ENCODE measurements around the gene FNDC5.

Gene FNDC5

GRCh38 chr1:32884726-32885125, 14.0 kb upstream of the FNDC5 start:
- DNase-seq, result peak in 2 of 58 donors; percentile 52 to 60

DNA sequence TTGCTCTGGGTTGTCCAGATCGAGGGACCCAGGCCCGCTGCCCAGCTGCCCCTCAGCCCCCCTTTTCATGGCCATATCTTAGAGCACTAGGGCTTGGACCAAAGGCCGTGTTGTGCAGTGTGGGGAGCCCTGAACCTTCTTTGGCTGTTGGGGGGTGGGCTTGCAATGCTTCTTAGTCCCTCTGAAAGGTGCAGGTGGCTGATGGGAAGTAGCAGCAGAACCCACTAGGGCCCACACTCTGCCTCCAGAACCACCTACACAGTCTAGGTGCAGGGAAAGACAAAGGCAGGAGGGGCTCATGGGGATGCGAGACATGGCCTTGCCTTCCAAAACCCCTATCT, 13.3 kb upstream of the FNDC5 start:
- DNase-seq, result no peak

GRCh38 chr1:32883338-32884031, 12.8 kb upstream of the FNDC5 start:
- DNase-seq, result no peak

- peak in 35 of 58 donors; percentile 10 to 65 (median 37) for DNase-seq
These were observed 11.4 kb upstream of the FNDC5 start for GRCh38 chr1:32881871-32882850.

DNA sequence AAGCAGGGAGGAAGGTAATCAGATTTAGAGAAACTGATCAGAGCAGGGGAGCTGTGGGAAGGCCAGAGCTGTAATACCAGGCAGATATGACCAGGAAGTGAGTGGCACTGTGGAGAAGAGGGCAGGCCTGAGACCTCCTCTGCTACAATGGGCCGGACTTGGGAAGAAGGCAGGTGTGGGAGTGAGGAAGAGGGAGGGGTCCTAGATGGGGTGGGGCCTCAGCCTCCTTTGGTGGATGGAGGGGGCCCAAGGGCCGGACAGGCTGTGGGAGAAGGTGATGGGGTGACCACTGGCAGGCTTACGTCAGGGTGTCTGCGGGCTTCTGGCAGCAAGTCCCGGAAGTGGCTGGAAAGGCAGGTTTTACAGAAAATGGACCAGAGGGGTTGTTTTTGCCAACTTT, 10.6 kb upstream of the FNDC5 start:
- no peak for DNase-seq

DNA sequence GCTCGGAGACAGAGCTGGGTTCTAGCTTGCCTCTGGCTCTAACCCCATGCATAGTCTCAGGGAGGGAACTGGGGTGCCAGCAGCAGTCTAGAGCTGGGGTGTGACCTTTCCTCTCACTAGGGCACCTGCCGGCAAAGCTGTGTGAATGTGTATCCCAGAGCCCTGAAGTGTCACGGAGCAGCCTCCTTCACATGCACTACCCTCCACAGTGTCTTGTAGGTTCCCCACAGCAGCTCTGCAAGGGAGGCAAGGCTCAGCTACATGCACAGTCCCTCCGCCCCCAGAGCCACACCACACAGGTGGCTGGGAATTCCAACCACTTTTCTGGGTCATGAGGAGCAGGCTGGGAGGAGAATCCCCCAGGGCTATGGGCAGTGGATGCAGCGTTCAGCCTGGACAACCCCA, 7.9 kb upstream of the FNDC5 start:
- DNase-seq, result no peak

GRCh38 chr1:32878183-32878582, 7.5 kb upstream of the FNDC5 start:
- peak in 4 of 58 donors; percentile 19 to 47 (median 42) for DNase-seq

GRCh38 chr1:32877211-32878110, 6.7 kb upstream of the FNDC5 start:
- DNase-seq, result peak in 2 of 58 donors; percentile 49 to 50

DNA sequence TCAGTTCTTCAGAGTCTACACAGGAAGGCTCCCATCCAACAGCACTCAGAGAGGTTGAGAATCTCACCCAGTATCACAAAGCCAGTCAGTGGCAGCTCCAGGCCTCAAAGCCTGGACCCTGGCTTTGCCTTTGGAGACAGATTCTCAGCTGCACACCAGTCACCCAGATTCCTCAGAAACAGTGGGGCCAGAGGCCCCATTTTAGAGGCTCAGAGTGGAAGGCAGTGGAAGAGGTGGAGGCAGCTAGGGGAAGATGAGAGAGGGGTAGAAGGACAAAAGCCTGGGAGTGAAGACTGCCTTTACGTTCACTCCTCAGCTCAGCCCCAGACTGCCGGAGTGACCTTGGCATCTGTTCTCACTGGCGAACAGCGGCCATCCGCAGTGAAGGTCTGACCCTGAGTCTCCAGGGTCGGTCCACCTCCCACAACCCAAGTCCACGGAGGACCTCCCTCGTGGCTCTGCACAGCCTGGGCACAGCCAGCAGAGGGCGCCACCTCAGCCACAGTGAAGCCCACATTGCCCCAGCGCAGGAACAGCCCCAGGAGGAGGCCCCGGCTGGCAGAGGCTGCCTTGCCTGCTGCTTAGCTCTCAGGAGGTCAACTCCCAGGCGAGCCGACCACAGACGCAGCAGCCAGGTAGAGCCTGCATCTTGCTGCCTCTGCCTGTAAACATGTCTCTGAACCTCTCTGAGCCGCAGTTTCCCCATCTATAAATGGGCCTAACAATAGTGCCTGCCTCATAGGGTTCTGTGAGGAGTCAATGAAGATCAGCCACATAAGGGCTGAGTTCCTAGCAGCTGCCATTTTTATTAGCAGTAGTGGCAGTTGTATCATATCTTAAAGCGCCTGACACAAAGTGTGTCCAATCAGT, 5.9 kb upstream of the FNDC5 start:
- DNase-seq, result peak in 27 of 58 donors; percentile 13 to 62 (median 32)

DNA sequence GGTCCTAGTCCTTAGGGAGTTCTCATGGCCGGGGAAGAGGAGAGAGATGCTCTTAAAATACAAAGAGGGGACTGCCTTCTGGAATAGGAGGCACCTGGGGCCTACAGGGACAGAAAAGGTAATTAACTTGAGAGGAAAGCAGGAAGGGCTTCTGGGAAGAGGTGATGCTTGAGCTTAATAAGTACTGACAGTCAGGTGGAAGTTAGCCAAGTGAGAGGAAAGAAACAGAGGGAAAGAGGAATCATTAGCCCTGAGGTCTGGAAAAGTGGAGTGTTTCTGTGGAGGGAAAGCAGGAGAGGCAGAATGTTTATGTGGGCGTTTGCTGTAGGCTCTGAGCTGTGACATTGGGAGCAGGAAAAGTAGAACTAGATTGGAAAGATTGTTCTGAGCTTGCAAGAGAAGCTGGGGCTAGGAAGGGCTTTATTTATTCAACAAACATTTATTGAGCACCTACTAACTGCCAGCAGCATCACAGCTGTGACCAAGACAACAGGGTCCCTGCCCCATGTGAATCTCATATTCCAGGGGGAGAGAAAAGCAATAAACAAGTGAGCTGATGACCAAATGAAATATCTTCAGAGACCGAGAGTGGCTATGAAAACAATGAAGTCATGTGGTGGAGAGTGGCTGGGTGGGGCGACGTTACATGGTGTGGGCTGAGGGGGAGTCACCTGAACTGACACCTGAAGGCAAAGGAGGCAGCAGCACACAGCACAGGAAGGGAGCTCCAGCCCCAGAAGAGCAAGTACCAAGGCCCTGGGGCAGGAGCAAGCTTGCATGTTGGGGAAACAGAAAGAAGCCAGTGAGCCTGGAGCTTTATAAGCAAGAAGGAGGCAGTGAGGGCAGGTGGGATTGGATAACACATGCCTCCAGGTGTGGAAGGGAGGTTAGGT, 4.4 kb upstream of the FNDC5 start:
- no peak for DNase-seq

DNA sequence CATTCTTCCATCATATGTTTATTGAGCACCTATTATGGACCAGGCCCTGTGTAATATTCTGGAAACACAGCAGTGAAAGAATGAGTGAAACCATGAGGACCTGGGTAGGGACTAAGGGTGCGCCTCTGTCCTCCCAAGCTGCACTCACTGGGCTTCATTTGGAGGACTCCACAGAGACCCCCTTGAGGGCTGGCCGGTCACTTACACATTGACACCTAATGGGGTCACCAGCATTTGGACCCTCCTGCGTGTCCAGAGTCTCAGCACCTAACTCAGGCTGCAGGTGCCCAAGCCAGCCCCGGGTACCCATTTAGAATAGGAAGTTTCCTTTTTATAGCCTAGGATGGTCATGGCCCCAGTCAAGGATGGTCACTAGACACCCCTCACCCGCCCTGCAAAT, 2.8 kb upstream of the FNDC5 start:
- DNase-seq, result no peak

- DNase-seq, result no peak
These were observed 1.4 kb upstream of the FNDC5 start for GRCh38 chr1:32872192-32872460.

GRCh38 chr1:32871364-32872191, 866 bp upstream of the FNDC5 start:
- DNase-seq, result no peak

GRCh38 chr1:32869923-32870614, 643 bp downstream of the FNDC5 start:
- DNase-seq, result no peak

GRCh38 chr1:32868806-32869455, 1.8 kb downstream of the FNDC5 start:
- no peak for DNase-seq

- DNase-seq, result no peak
These were observed 2.6 kb downstream of the FNDC5 start for GRCh38 chr1:32868085-32868484.

DNA sequence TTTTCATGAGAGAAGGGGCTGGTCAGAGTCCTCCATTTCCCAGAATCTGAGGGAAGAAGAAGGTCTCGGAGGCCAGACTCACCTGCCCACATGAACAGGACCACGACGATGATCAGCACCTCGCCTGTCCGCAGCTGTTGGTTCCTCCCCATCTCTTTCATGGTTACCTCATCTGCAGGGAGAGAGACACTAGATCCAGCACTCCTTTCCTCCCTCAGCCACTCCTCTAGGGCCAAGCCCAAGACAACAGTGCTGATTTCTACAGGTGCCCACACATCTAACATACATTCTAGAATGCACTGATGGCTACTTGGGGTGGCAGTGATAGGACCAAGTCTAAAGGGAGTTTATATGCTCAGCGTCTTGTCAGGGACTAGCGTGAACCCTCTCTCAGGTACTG, 3.0 kb downstream of the FNDC5 start:
- DNase-seq, result no peak

DNA sequence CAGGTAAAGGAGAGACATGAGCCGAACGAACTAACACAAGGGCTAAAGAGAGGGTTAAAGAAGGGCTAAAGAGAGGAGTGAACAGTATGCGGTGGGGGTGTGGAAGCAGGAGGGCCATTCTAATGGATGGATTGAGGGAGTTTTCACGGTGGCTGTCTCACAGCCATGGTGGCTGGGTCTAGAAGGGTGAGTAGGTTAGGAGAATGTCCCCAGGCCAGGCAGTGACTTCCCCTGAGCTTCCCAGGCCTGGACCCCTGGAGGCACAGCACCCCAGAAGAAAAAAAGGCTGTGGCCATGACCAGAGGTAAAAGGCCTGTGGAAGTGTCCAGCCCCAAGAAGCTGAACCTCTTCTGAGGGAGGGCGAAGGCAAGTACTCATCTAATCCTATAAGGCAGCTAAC, 3.6 kb downstream of the FNDC5 start:
- no peak for DNase-seq
